H1 (cell line): ENCODE measurements around the gene SCAPER. TPM values are rescaled to one million over a fixed set of nuclear protein-coding genes. Genes with fewer than 3 reads are reported as not detected.

Source experiments
- CEBPB ChIP-seq: IDR thresholded peaks from 2 replicates; pipeline ENCODE4 v1.6.1; 2012; ENCODE audit warnings: low read depth, low read length
- CHD2 ChIP-seq: IDR thresholded peaks from 2 replicates; pipeline ENCODE4 v1.6.1; 2012; ENCODE audit warnings: low read length, improper control_type of control experiment
- CTBP2 ChIP-seq: IDR thresholded peaks from 2 replicates; pipeline ENCODE4 v1.7.0; 2011; ENCODE audit warnings: borderline replicate concordance, mild to moderate bottlenecking, moderate library complexity, mixed read lengths, low read length; ENCODE audit not compliant: insufficient read depth, insufficient read length
- EGR1 ChIP-seq: IDR thresholded peaks from 2 replicates; pipeline ENCODE4 v1.6.1; 2011; ENCODE audit warnings: low read depth, low read length, borderline replicate concordance
- EP300 ChIP-seq, 2 experiments: IDR thresholded peaks; 1 replicate in 1 of 2; 2 replicates in 1 of 2; pipeline ENCODE4 v1.6.1; 2011 to 2012; ENCODE audit warnings: low read depth in 2 of 2, low read length in 2 of 2, mild to moderate bottlenecking in 2 of 2, borderline replicate concordance in 1 of 2, inconsistent platforms in 1 of 2, moderate library complexity in 1 of 2
- HDAC2 ChIP-seq, 2 experiments: fragments of 300-600 bp in 1 of 2; sonication (generic) in 1 of 2; IDR thresholded peaks; 2 replicates each; pipeline ENCODE4 v1.6.1; 2011 to 2012; ENCODE audit warnings: low read depth in 2 of 2, low read length in 2 of 2, mild to moderate bottlenecking in 2 of 2, moderate library complexity in 2 of 2, borderline replicate concordance in 1 of 2, inconsistent platforms in 1 of 2
- HDAC6 ChIP-seq: IDR thresholded peaks from one replicate; pipeline ENCODE4 v1.7.1; 2012; ENCODE audit warnings: low read depth, mild to moderate bottlenecking, inconsistent platforms, low read length, moderate library complexity
- MAFK ChIP-seq: IDR thresholded peaks from 2 replicates; pipeline ENCODE4 v1.6.1; 2012; ENCODE audit warnings: low read depth, mild to moderate bottlenecking, improper control_type of control experiment, low read length
- PHF8 ChIP-seq: fragments of 200-600 bp; sonication (generic); conservative IDR thresholded peaks from 2 replicates; pipeline ENCODE4 v1.7.1; 2012; ENCODE audit warnings: low read depth, mild to moderate bottlenecking, inconsistent platforms, low read length, moderate library complexity
- POLR2A ChIP-seq, 2 experiments: IDR thresholded peaks; 1 replicate in 1 of 2; 2 replicates in 1 of 2; pipeline ENCODE4 v1.6.1; 2011; ENCODE audit warnings: low read depth in 2 of 2, low read length in 2 of 2, mild to moderate bottlenecking in 2 of 2; ENCODE audit errors: control extremely low read depth in 1 of 2
- POU5F1 ChIP-seq: IDR thresholded peaks from 2 replicates; pipeline ENCODE4 v1.6.1; 2011; ENCODE audit warnings: low read depth, mild to moderate bottlenecking, low read length, moderate library complexity
- RBBP5 ChIP-seq: IDR thresholded peaks from 2 replicates; pipeline ENCODE4 v1.7.1; 2012; ENCODE audit warnings: low read depth, mild to moderate bottlenecking, inconsistent platforms, low read length, moderate library complexity, borderline replicate concordance
- RNF2 ChIP-seq: fragments of 200-900, 300-1000 bp; sonication (generic); IDR thresholded peaks from 2 replicates; pipeline ENCODE4 v1.7.1; 2016; ENCODE audit warnings: borderline replicate concordance, low read depth, mild to moderate bottlenecking, antibody characterized with exemption, low read length; ENCODE audit not compliant: poor library complexity, severe bottlenecking; ENCODE audit errors: missing control alignments
- SIX5 ChIP-seq: IDR thresholded peaks from 2 replicates; pipeline ENCODE4 v1.6.1; 2011; ENCODE audit warnings: mild to moderate bottlenecking, low read depth, low read length
- SUZ12 ChIP-seq: fragments of 200-600 bp; sonication (generic); IDR thresholded peaks from 2 replicates; pipeline ENCODE4 v1.6.1; 2012; ENCODE audit warnings: mild to moderate bottlenecking, inconsistent platforms, low read length, moderate library complexity, mixed read lengths
- polyA plus RNA-seq, 7 experiments: library from polyadenylated mRNA; depleted of rRNA in 3 of 7; stranded (reverse) in 5 of 7; unstranded in 2 of 7; fragments of >200 nt in 5 of 7; fragments of 200-250 nt in 2 of 7; gene quantifications; 1 replicate in 5 of 7; 2 replicates in 1 of 7; 4 replicates in 1 of 7; pipeline versions ENCODE4 v1.2.1 to v1.2.3, GENCODE V29; 2011 to 2013; ENCODE audit warnings: missing spikeins in 2 of 7, mixed read lengths in 2 of 7
- total RNA-seq: library from RNA; stranded (reverse); fragmentation: NEBNext Ultra II Directional; extraction: Animal tissue kit (Norgen Biotek cat#: 25700); gene quantifications from 2 replicates; pipeline ENCODE4 v1.2.1, GENCODE V29; 2021
- TF ChIP-seq, protein P1 (sequence below): IDR thresholded peaks from 2 replicates; pipeline ENCODE4 v1.6.1; 2012; ENCODE audit warnings: low read length, inconsistent platforms

Gene SCAPER
- total and polyA plus RNA-seq, 2 of the 8 experiments (the other 6 are each of a cell fraction or from before 2014, with no cell fraction given) = 1.6 to 6.8 TPM

DNA sequence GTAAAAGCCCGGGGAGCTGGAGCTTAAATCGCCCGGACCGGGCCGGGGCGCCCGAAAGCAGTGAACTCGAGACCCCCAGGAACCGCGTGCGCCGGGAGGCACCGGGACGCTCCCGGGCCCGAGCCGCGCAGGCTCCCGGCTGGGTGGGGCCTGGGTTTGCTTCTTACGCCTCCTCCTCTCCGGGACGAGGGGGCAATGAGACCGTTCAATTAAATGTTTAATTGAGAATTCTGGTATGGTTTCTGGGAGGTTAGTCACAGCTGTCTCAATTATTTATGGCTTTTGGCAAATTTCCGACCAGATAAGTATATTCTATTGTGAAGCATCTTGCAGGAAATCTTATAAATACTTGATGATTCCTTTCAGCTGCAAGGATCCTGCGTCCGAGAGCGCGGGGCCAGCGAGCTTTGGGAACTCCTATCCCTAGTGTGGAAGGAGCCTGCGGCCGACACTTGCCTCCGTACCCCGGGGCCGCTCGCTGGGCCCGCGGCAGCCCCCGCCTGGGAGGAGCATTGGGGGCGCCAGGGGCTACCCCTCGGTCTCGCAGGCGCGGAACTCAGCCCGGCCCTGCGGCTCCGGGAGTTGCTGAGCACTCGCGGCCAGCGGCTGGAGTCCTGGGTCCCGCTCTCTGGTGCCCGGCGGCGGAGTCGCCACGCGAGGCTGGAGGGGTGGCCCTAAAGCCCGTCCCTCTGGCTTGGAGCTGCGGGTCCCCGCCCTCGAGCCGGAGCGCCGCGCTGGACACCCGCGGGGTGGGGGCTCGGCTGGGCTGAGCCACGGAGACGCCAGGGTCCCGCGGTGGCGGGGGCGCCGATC lies 558.3 kb downstream of the SCAPER start (continued):
- TF ChIP-seq RNF2 (peak; percentile 68), HDAC6 (no peak), EP300 (IDR thresholded peaks at IDR 0.05; ENCODE audit: borderline replicate concordance in 1 of 2, low read depth in 2 of 2, low read length in 2 of 2) (no peak), CHD2 (no peak), RBBP5 (no peak), EGR1 (no peak), HDAC2 (IDR thresholded peaks at IDR 0.05; ENCODE audit: borderline replicate concordance in 1 of 2, low read depth in 2 of 2, low read length in 2 of 2) (no peak; a peak in 1 of 4 replicates), CTBP2 (peak; percentile 23), POU5F1 (no peak), MAFK (no peak), POLR2A (IDR thresholded peaks at IDR 0.05; ENCODE audit: control extremely low read depth in 1 of 2, low read depth in 2 of 2, low read length in 2 of 2) (no peak), SIX5 (no peak), PHF8 (0 out of 2 replicates have a peak, but pooled peaks have one; percentile 42), SUZ12 (peak; percentile 92), CEBPB (no peak)
- TF ChIP-seq, protein P1, sequence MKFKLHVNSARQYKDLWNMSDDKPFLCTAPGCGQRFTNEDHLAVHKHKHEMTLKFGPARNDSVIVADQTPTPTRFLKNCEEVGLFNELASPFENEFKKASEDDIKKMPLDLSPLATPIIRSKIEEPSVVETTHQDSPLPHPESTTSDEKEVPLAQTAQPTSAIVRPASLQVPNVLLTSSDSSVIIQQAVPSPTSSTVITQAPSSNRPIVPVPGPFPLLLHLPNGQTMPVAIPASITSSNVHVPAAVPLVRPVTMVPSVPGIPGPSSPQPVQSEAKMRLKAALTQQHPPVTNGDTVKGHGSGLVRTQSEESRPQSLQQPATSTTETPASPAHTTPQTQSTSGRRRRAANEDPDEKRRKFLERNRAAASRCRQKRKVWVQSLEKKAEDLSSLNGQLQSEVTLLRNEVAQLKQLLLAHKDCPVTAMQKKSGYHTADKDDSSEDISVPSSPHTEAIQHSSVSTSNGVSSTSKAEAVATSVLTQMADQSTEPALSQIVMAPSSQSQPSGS = no peak
